ENCODE measurements around the gene PCCB. TPM values are rescaled to one million over a fixed set of nuclear protein-coding genes. Genes with fewer than 3 reads are reported as not detected.
A peak's percentile ranks its signal among the peaks of the same experiment; 100 is the strongest.

PCCB gene
- total and polyA plus RNA-seq, 2 donors (not counting 1 experiment from before 2014, with no cell fraction given) = 12.1 to 15.5 TPM

- ATAC-seq (ENCODE audit: low read depth) (no peak), DNase-seq (no peak)
- Histone ChIP-seq H3K4me1 (ENCODE audit: control insufficient read depth in 2 of 2, insufficient read depth in 2 of 2, low read length in 2 of 2) (peaks cover 10 to 17% of the 10 kb centered on the region in 2 donors), H3K4me3 (ENCODE audit: control extremely low read depth in 1 of 5, extremely low read depth in 1 of 5, insufficient read depth in 1 of 5, low read depth in 2 of 5, low read length in 4 of 5) (peak overlapping the region; percentile 59 to 76 (median 73)), H3K27ac (ENCODE audit: low read length in 2 of 2) (peak overlapping the region; percentile 72 to 83), H2AFZ (ENCODE audit: insufficient read depth, low read depth, low read length, poor library complexity, severe bottlenecking) (peak overlapping the region; percentile 75), H3K9ac (ENCODE audit: low read length) (peak overlapping the region; percentile 69), H3K9me3 (ENCODE audit: control extremely low read depth in 1 of 3, control insufficient read depth in 2 of 3, insufficient read depth in 1 of 3, low read length in 2 of 3) (no peaks in the 10 kb centered on the region), H4K20me1 (ENCODE audit: control insufficient read depth, insufficient read depth, low read length, poor library complexity, severe bottlenecking) (no peaks in the 10 kb centered on the region), H3K27me3 (replicated peaks in 1 of 4; ENCODE audit: control extremely low read depth in 1 of 4, control insufficient read depth in 3 of 4, insufficient read depth in 4 of 4, low read length in 3 of 4) (no peaks in the 10 kb centered on the region), H3K79me2 (ENCODE audit: control insufficient read depth, insufficient read depth, low read length) (peaks cover 15% of the 10 kb centered on the region), H3K36me3 (replicated peaks in 1 of 2; ENCODE audit: control extremely low read depth in 1 of 2, control insufficient read depth in 1 of 2, extremely low read depth in 1 of 2, insufficient read depth in 2 of 2, low read length in 1 of 2) (no peaks in the 10 kb centered on the region), H3K4me2 (replicated peaks; ENCODE audit: low read depth, low read length, poor library complexity, severe bottlenecking) (peak overlapping the region; percentile 82)
- intact Hi-C loops (cut with micrococcal nuclease) = no loop called here
- no peaks in the 10 kb centered on the region for H3K9me3 Mint-ChIP-seq (ENCODE audit: insufficient read depth)
- H3K4me1 Mint-ChIP-seq = peaks cover 20% of the 10 kb centered on the region
- 82% methylated on average over 2 of the region's 6 CpGs for WGBS (ENCODE audit: insufficient coverage)
- no peaks in the 10 kb centered on the region for H3K27me3 Mint-ChIP-seq
- H3K27ac Mint-ChIP-seq = peak overlapping the region; percentile 92
- TF ChIP-seq EZH2 (IDR thresholded peaks at IDR 0.05; ENCODE audit: borderline replicate concordance, insufficient read depth, low read depth, low read length, poor library complexity, severe bottlenecking) = no peak
- H3K4me3 Mint-ChIP-seq = peak overlapping the region; percentile 92
- POLR2A ChIA-PET = interaction anchor here (0.6 to 2.6 kb wide), 4 partner anchors 53 to 1537 kb away, joined by 4 to 10 read pairs (median 7); partner anchors contain the start of gene MSL2
- CTCF ChIA-PET = interaction anchor here (0.5 to 4.8 kb wide), 4 partner anchors 53 to 503 kb away, joined by 3 to 43 read pairs (median 6); partner anchors contain the start of genes MSL2 and STAG1
Measured at GRCh38 chr3:136249593-136249992, 547 bp upstream of the PCCB start.

GRCh38 chr3:136250903-136251460 is 842 bp downstream of the PCCB start:
- Histone ChIP-seq H4K20me1 (ENCODE audit: control insufficient read depth, insufficient read depth, low read length, poor library complexity, severe bottlenecking) (no peaks in the 10 kb centered on the region), H3K79me2 (ENCODE audit: control insufficient read depth, insufficient read depth, low read length) (peaks cover 29% of the 10 kb centered on the region), H3K27ac (ENCODE audit: low read length in 2 of 2) (peak overlapping the region; percentile 72 to 83), H3K4me2 (replicated peaks; ENCODE audit: low read depth, low read length, poor library complexity, severe bottlenecking) (peak overlapping the region; percentile 82), H3K9ac (ENCODE audit: low read length) (peak overlapping the region; percentile 69), H2AFZ (ENCODE audit: insufficient read depth, low read depth, low read length, poor library complexity, severe bottlenecking) (peak overlapping the region; percentile 75), H3K4me3 (ENCODE audit: control extremely low read depth in 1 of 5, extremely low read depth in 1 of 5, insufficient read depth in 1 of 5, low read depth in 2 of 5, low read length in 4 of 5) (peak overlapping the region; percentile 59 to 76 (median 73)), H3K36me3 (replicated peaks in 1 of 2; ENCODE audit: control extremely low read depth in 1 of 2, control insufficient read depth in 1 of 2, extremely low read depth in 1 of 2, insufficient read depth in 2 of 2, low read length in 1 of 2) (peaks cover 0 to 1% of the 10 kb centered on the region in 2 experiments), H3K4me1 (ENCODE audit: control insufficient read depth in 2 of 2, insufficient read depth in 2 of 2, low read length in 2 of 2) (peaks cover 10 to 17% of the 10 kb centered on the region in 2 donors), H3K27me3 (replicated peaks in 1 of 4; ENCODE audit: control extremely low read depth in 1 of 4, control insufficient read depth in 3 of 4, insufficient read depth in 4 of 4, low read length in 3 of 4) (no peaks in the 10 kb centered on the region), H3K9me3 (ENCODE audit: control extremely low read depth in 1 of 3, control insufficient read depth in 2 of 3, insufficient read depth in 1 of 3, low read length in 2 of 3) (no peaks in the 10 kb centered on the region)
- POLR2A ChIA-PET = interaction anchor here (0.6 to 2.0 kb wide), 4 partner anchors 54 to 501 kb away, joined by 4 to 16 read pairs (median 4); partner anchors contain the start of genes MSL2 and STAG1
- H3K27ac Mint-ChIP-seq = peak overlapping the region; percentile 92
- intact Hi-C loops (cut with micrococcal nuclease) = loop anchor here (1.0 kb wide), 5 partner anchors 55 to 611 kb away; partner anchors contain the start of genes MSL2, NCK1 and STAG1
- peak; percentile 64 for DNase-seq
- CTCF ChIA-PET = interaction anchor here (0.6 to 4.8 kb wide), 5 partner anchors 54 to 766 kb away, joined by 3 to 43 read pairs (median 6); partner anchors contain the start of genes MSL2 and STAG1
- peak overlapping the region; percentile 92 for H3K4me3 Mint-ChIP-seq
- H3K9me3 Mint-ChIP-seq (ENCODE audit: insufficient read depth) = no peaks in the 10 kb centered on the region
- ATAC-seq (ENCODE audit: low read depth) = no peak
- WGBS (ENCODE audit: insufficient coverage) = 13% methylated on average over 13 of the region's 18 CpGs
- H3K27me3 Mint-ChIP-seq = no peaks in the 10 kb centered on the region
- H3K4me1 Mint-ChIP-seq = peaks cover 22% of the 10 kb centered on the region
- no peak for TF ChIP-seq EZH2 (IDR thresholded peaks at IDR 0.05; ENCODE audit: borderline replicate concordance, insufficient read depth, low read depth, low read length, poor library complexity, severe bottlenecking)

Measured in B cell (primary cell).